ENCODE data around the gene PKD1L1.

- no peak for TF ChIP-seq POLR2AphosphoS5 (IDR thresholded peaks at IDR 0.05)
- no peak for TF ChIP-seq TAF1 (IDR thresholded peaks at IDR 0.05; ENCODE audit: low read depth)
- TF ChIP-seq CTCF (IDR thresholded peaks at IDR 0.05; ENCODE audit: poor library complexity, severe bottlenecking) = no peak
- TF ChIP-seq EP300 (conservative IDR thresholded peaks at IDR 0.05; ENCODE audit: poor library complexity, severe bottlenecking) = peak; percentile 2
- no peak for TF ChIP-seq RAD21 (conservative IDR thresholded peaks at IDR 0.05)
Observed at GRCh38 chr7:47979832-47980181, 31.5 kb upstream of the PKD1L1 start.

Measured in neural cell (in vitro differentiated cells).